GM12864 (cell line): Measurements from ENCODE around the gene PRKACA.

Source experiments
- DNase-seq: peaks from one replicate; pipeline ENCODE4 v3.0.0-alpha.2; 2011; ENCODE audit warnings: low read depth
- H3K4me3 ChIP-seq: 2 replicates; pipeline ENCODE4 v1.5.1; 2011; ENCODE audit warnings: mild to moderate bottlenecking, low read depth, low read length, control low read depth
- TF ChIP-seq, protein P1 (sequence below): IDR thresholded peaks from 2 replicates; pipeline ENCODE4 v1.5.1; 2011; ENCODE audit warnings: low read depth, mild to moderate bottlenecking, moderate library complexity, low read length, control low read depth, inconsistent platforms; ENCODE audit errors: missing control alignments

The PRKACA gene

DNA sequence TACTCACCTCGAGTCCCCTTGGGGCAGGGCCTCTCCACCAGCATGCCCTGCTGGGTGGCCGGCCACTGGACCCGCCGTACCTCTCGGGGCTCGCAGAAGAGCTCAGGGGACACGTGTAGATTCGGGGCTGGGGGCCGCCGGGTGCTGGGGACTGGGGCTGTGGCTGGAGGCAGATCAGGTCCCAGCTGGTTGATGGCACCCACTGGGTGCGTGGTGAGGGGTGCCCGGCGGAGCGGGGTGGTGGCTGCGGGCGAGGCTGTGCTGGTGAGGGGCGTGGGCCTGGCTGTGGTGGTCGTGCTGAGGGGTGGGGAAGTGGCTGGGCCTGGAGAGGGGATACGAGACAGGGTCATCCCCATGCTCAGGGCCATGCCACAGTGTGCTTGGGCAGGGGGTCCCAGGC lies 43.7 kb upstream of the PRKACA start:
- no peak overlapping the region for H3K4me3 ChIP-seq
- no peak for DNase-seq
- TF ChIP-seq, protein P1, sequence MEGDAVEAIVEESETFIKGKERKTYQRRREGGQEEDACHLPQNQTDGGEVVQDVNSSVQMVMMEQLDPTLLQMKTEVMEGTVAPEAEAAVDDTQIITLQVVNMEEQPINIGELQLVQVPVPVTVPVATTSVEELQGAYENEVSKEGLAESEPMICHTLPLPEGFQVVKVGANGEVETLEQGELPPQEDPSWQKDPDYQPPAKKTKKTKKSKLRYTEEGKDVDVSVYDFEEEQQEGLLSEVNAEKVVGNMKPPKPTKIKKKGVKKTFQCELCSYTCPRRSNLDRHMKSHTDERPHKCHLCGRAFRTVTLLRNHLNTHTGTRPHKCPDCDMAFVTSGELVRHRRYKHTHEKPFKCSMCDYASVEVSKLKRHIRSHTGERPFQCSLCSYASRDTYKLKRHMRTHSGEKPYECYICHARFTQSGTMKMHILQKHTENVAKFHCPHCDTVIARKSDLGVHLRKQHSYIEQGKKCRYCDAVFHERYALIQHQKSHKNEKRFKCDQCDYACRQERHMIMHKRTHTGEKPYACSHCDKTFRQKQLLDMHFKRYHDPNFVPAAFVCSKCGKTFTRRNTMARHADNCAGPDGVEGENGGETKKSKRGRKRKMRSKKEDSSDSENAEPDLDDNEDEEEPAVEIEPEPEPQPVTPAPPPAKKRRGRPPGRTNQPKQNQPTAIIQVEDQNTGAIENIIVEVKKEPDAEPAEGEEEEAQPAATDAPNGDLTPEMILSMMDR, result no peak

GRCh38 chr19:14160017-14160703 lies 42.6 kb upstream of the PRKACA start:
- TF ChIP-seq, protein P1, result no peak
- no peak for DNase-seq
- H3K4me3 ChIP-seq, result no peak overlapping the region

DNA sequence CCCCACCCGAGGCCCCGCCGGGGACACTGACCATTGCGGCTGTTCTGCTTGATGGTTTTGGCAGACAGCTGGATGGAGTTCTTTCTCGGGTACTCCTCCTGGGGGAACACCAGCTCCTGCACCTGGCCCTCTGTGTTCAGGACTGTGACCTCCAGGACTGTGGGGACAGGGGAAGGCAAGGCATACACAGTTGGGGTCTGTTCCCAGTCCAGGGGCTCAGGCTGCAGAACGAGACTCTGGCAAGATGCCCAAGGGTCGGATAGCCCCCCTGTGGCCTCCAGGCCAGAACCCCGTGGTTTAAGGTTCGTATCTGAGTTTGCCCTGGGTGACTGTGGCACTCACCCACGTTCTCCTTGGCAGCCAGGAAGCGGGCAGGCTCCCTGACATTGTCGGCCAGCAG lies 41.5 kb upstream of the PRKACA start:
- no peak for DNase-seq
- TF ChIP-seq, protein P1, result no peak
- H3K4me3 ChIP-seq, result no peak overlapping the region

- DNase-seq, result no peak
- H3K4me3 ChIP-seq, result no peak overlapping the region
- TF ChIP-seq, protein P1, result no peak
Observed at GRCh38 chr19:14158276-14159023, 40.9 kb upstream of the PRKACA start.

GRCh38 chr19:14156971-14157717 lies 39.6 kb upstream of the PRKACA start:
- no peak overlapping the region for H3K4me3 ChIP-seq
- DNase-seq, result no peak
- TF ChIP-seq, protein P1, result no peak

GRCh38 chr19:14156122-14156521 lies 38.6 kb upstream of the PRKACA start:
- no peak overlapping the region for H3K4me3 ChIP-seq
- TF ChIP-seq, protein P1, result no peak
- no peak for DNase-seq
